Trophoblast cell (in vitro differentiated cells and primary cell): ENCODE results near the gene TTLL1.

Experiments
- DNase-seq, 2 donors: peaks; one replicate each; pipeline ENCODE4 v3.0.0-alpha.2; 2016
- H2AFZ ChIP-seq: 2 replicates; pipeline ENCODE4 v1.6.1; 2013; ENCODE audit warnings: low read length, moderate library complexity, mild to moderate bottlenecking; ENCODE audit not compliant: insufficient read depth, poor library complexity
- H2AK5ac ChIP-seq: 2 replicates; pipeline ENCODE4 v1.6.1; 2013; ENCODE audit warnings: mild to moderate bottlenecking, low read length
- H2BK120ac ChIP-seq: 2 replicates; pipeline ENCODE4 v1.6.1; 2013; ENCODE audit warnings: low read length, mild to moderate bottlenecking, moderate library complexity; ENCODE audit not compliant: insufficient read depth, poor library complexity
- H2BK12ac ChIP-seq: 2 replicates; pipeline ENCODE4 v1.6.1; 2013; ENCODE audit warnings: mild to moderate bottlenecking, low read length, moderate library complexity
- H2BK5ac ChIP-seq: 2 replicates; pipeline ENCODE4 v1.6.1; 2013; ENCODE audit warnings: low read length, low read depth, moderate library complexity, mild to moderate bottlenecking; ENCODE audit not compliant: poor library complexity
- H3K14ac ChIP-seq: 2 replicates; pipeline ENCODE4 v1.6.1; 2013; ENCODE audit warnings: mild to moderate bottlenecking, low read length
- H3K18ac ChIP-seq: 2 replicates; pipeline ENCODE4 v1.6.1; 2013; ENCODE audit warnings: mild to moderate bottlenecking, low read length
- H3K23ac ChIP-seq: 2 replicates; pipeline ENCODE4 v1.6.1; 2013; ENCODE audit warnings: low read length
- H3K27ac ChIP-seq: 2 replicates; pipeline ENCODE4 v1.5.1; 2013; ENCODE audit warnings: low read depth, mild to moderate bottlenecking, inconsistent platforms, low read length, moderate library complexity
- H3K27me3 ChIP-seq: 2 replicates; pipeline ENCODE4 v1.6.1; 2013; ENCODE audit warnings: inconsistent platforms, mild to moderate bottlenecking, low read length, moderate library complexity; ENCODE audit not compliant: insufficient read depth
- H3K36me3 ChIP-seq, 2 experiments: 1 replicate in 1 of 2; 2 replicates in 1 of 2; pipeline ENCODE4 v1.6.1; 2013; ENCODE audit warnings: low read length in 2 of 2, mild to moderate bottlenecking in 2 of 2, moderate library complexity in 1 of 2; ENCODE audit not compliant: insufficient read depth in 2 of 2, control insufficient read depth in 1 of 2
- H3K4ac ChIP-seq: 2 replicates; pipeline ENCODE4 v1.6.1; 2013; ENCODE audit warnings: low read depth, mild to moderate bottlenecking, low read length, moderate library complexity
- H3K4me1 ChIP-seq, 2 experiments: 1 replicate in 1 of 2; 2 replicates in 1 of 2; pipeline ENCODE4 v1.6.1; 2013; ENCODE audit warnings: low read length in 2 of 2, mild to moderate bottlenecking in 2 of 2, moderate library complexity in 1 of 2; ENCODE audit not compliant: insufficient read depth in 2 of 2, control insufficient read depth in 1 of 2
- H3K4me2 ChIP-seq: 2 replicates; pipeline ENCODE4 v1.6.1; 2013; ENCODE audit warnings: inconsistent platforms, mild to moderate bottlenecking, low read length, moderate library complexity
- H3K4me3 ChIP-seq: 2 replicates; pipeline ENCODE4 v1.5.1; 2013; ENCODE audit warnings: mild to moderate bottlenecking, low read depth, low read length, inconsistent platforms
- H3K79me1 ChIP-seq: one replicate; pipeline ENCODE4 v1.6.1; 2013; ENCODE audit warnings: low read length
- H3K79me2 ChIP-seq: 2 replicates; pipeline ENCODE4 v1.6.1; 2013; ENCODE audit warnings: low read length, mild to moderate bottlenecking; ENCODE audit not compliant: control insufficient read depth, insufficient read depth, poor library complexity
- H3K9ac ChIP-seq: 2 replicates; pipeline ENCODE4 v1.6.1; 2013; ENCODE audit warnings: mild to moderate bottlenecking, low read length
- H3K9me3 ChIP-seq: 2 replicates; pipeline ENCODE4 v1.6.1; 2013; ENCODE audit warnings: low read depth, mild to moderate bottlenecking, control low read depth, inconsistent platforms, low read length; ENCODE audit not compliant: insufficient read depth
- H4K12ac ChIP-seq: 2 replicates; pipeline ENCODE4 v1.6.1; 2013; ENCODE audit warnings: low read depth, mild to moderate bottlenecking, low read length, moderate library complexity
- H4K8ac ChIP-seq: 2 replicates; pipeline ENCODE4 v1.6.1; 2013; ENCODE audit warnings: low read depth, mild to moderate bottlenecking, low read length, moderate library complexity
- H4K91ac ChIP-seq: one replicate; pipeline ENCODE4 v1.6.1; 2013; ENCODE audit warnings: low read depth, mild to moderate bottlenecking, low read length, moderate library complexity
- WGBS: extraction: QIAGEN DNeasy Blood & Tissue Kit; methylation state at CpG from one replicate; pipeline ENCODE4 v1.1.7; 2013; ENCODE audit warnings: missing lambda C conversion rate; ENCODE audit not compliant: insufficient read length, insufficient coverage; ENCODE audit errors: extremely low coverage; 5-methylcytosine and 5-hydroxymethylcytosine counted together

TTLL1 gene

DNA sequence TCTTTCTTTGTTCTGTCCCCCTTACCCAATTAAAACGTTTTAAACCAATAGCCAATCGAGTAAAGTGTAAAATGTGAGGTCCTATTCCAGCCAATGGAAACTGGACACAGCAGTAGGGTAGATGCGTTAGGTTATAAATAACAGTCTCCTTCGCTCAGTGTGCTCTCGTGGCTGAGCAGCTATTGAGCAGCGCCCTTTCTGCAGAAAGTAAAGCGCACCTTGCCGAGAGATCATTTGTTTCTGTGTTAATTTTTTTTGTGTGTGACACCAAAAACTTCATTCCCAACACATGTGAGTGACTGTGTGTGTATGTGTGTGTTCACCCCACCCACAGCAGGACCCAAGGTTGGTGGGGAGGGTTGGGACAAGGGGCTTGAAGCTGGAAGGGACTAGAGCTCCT, 7.2 kb upstream of the TTLL1 start:
- no CpG with 5 or more reads among the region's 8 CpGs for WGBS
- peaks cover 20% of the 10 kb centered on the region for H3K9me3 ChIP-seq

DNA sequence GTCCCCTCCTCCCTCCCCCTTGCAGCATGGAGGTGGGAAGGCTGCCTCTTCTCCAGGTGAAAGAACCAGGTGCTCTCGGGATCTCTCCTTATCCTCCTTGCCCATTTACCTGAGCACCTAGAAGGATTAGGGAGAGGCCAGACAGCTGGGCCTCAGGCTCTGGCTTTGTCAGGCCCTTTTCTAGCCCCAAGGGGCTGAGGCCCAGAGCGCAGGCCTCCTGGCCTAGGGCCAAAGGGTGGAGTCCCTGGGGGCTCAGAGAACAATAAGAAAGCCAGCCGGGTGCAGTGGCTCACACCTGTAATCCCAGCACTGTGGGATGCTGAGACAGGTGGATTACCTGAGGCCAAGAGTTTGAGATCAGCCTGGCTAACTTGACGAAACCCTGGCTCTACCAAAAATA, 5.4 kb upstream of the TTLL1 start:
- peaks cover 20% of the 10 kb centered on the region for H3K9me3 ChIP-seq
- no peak overlapping the region for H2BK5ac ChIP-seq
- no CpG with 5 or more reads among the region's 4 CpGs for WGBS
- no peak overlapping the region for H3K23ac ChIP-seq
- H3K4me3 ChIP-seq, result no peak overlapping the region
- H3K79me2 ChIP-seq, result peaks cover 6% of the 10 kb centered on the region
- no peak overlapping the region for H2AFZ ChIP-seq
- no peak overlapping the region for H3K4ac ChIP-seq
- H2BK120ac ChIP-seq, result peak overlapping the region; percentile 36
- peak in 1 of 2 donors; percentile 43 for DNase-seq
- H3K18ac ChIP-seq, result peak overlapping the region; percentile 2
- peak overlapping the region; percentile 51 for H2AK5ac ChIP-seq
- no peak overlapping the region for H3K9ac ChIP-seq
- H3K79me1 ChIP-seq, result peaks cover 15% of the 10 kb centered on the region
- peaks cover 0 to 5% of the 10 kb centered on the region in 2 experiments for H3K36me3 ChIP-seq
- peaks cover 13 to 14% of the 10 kb centered on the region in 2 experiments for H3K4me1 ChIP-seq
- H4K12ac ChIP-seq, result no peak overlapping the region
- H2BK12ac ChIP-seq, result peak overlapping the region; percentile 85
- H3K14ac ChIP-seq, result peak overlapping the region; percentile 46
- H4K8ac ChIP-seq, result no peak overlapping the region
- H3K4me2 ChIP-seq, result no peak overlapping the region
- H3K27me3 ChIP-seq, result no peaks in the 10 kb centered on the region
- H3K27ac ChIP-seq, result no peak overlapping the region
- H4K91ac ChIP-seq, result peak overlapping the region; percentile 63

More for the DNA sequence above, 7.2 kb upstream of the TTLL1 start:
- no peak for DNase-seq
- peaks cover 20 to 21% of the 10 kb centered on the region in 2 experiments for H3K4me1 ChIP-seq
- peak overlapping the region; percentile 45 for H2BK12ac ChIP-seq
- peaks cover 0 to 5% of the 10 kb centered on the region in 2 experiments for H3K36me3 ChIP-seq
- no peak overlapping the region for H2AFZ ChIP-seq
- no peaks in the 10 kb centered on the region for H3K27me3 ChIP-seq
- no peak overlapping the region for H2BK5ac ChIP-seq
- H3K4me2 ChIP-seq, result no peak overlapping the region
- H3K14ac ChIP-seq, result no peak overlapping the region
- no peak overlapping the region for H2AK5ac ChIP-seq
- no peak overlapping the region for H3K27ac ChIP-seq
- no peak overlapping the region for H3K4ac ChIP-seq
- H2BK120ac ChIP-seq, result no peak overlapping the region
- no peak overlapping the region for H4K8ac ChIP-seq
- no peak overlapping the region for H3K4me3 ChIP-seq
- H3K79me1 ChIP-seq, result peaks cover 20% of the 10 kb centered on the region
- peak overlapping the region; percentile 10 for H4K91ac ChIP-seq
- H3K79me2 ChIP-seq, result peaks cover 6% of the 10 kb centered on the region
- H4K12ac ChIP-seq, result no peak overlapping the region
- H3K18ac ChIP-seq, result no peak overlapping the region
- H3K23ac ChIP-seq, result no peak overlapping the region
- no peak overlapping the region for H3K9ac ChIP-seq

DNA sequence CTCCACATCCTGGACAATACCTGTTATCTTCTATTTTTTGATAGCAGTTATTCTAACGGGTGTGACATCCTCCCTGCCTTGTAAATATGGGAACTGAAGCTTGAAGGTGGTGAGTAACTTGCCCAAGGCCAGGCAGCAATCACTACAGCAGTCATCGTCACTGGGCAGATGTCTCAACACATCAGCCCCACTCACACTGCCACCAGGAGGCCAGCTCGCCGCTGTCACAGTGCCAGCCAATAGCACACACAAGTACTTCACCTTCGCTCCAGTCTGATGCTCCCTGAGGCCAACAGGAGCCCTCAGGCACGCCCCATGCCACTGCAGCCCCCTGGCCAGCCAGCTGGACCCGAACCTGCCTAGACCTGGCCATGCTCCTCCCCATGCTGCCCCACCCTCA, 4.9 kb upstream of the TTLL1 start:
- no peaks in the 10 kb centered on the region for H3K27me3 ChIP-seq
- H2AFZ ChIP-seq, result peak overlapping the region; percentile 3
- no peak overlapping the region for H3K4me2 ChIP-seq
- peak overlapping the region; percentile 46 for H3K14ac ChIP-seq
- H2BK120ac ChIP-seq, result peak overlapping the region; percentile 36
- H4K91ac ChIP-seq, result peak overlapping the region; percentile 63
- H2AK5ac ChIP-seq, result peak overlapping the region; percentile 51
- WGBS, result no CpG with 5 or more reads among the region's 7 CpGs
- peak; percentile 90 to 94 for DNase-seq
- no peak overlapping the region for H2BK5ac ChIP-seq
- H3K27ac ChIP-seq, result no peak overlapping the region
- H3K9ac ChIP-seq, result no peak overlapping the region
- peak overlapping the region; percentile 17 for H4K8ac ChIP-seq
- peaks cover 6% of the 10 kb centered on the region for H3K79me2 ChIP-seq
- H3K18ac ChIP-seq, result peak overlapping the region; percentile 2
- peaks cover 20% of the 10 kb centered on the region for H3K9me3 ChIP-seq
- H3K36me3 ChIP-seq, result peaks cover 0 to 5% of the 10 kb centered on the region in 2 experiments
- no peak overlapping the region for H3K4me3 ChIP-seq
- H2BK12ac ChIP-seq, result peak overlapping the region; percentile 85
- H3K23ac ChIP-seq, result no peak overlapping the region
- H4K12ac ChIP-seq, result no peak overlapping the region
- H3K4ac ChIP-seq, result no peak overlapping the region
- H3K4me1 ChIP-seq, result peaks cover 12 to 14% of the 10 kb centered on the region in 2 experiments
- peaks cover 17% of the 10 kb centered on the region for H3K79me1 ChIP-seq

DNA sequence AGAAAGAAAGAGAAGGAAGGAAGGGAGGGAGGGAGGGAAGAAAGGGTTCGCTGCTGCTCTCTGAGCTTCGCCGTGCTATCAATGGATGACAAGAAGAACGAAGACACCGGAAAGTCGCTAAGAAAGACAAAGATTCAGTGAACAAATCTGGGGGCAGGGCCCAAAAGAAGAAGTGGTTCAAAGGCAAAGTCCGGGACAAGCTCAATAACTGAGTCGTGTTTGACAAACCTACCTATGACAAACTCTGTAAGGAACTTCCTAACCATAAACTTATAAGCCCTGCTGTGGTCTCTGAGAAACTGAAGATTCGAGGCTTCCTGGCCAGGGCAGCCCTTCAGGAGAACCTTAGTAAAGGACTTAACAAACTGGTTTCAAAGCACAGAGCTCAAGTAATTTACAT, 2.9 kb upstream of the TTLL1 start:
- Histone ChIP-seq H3K79me1 (peaks cover 14% of the 10 kb centered on the region), H2AFZ (no peak overlapping the region), H2AK5ac (no peak overlapping the region), H3K4me3 (no peak overlapping the region), H3K4me1 (peaks cover 6 to 10% of the 10 kb centered on the region in 2 experiments), H3K36me3 (peaks cover 0 to 5% of the 10 kb centered on the region in 2 experiments), H3K79me2 (peaks cover 3% of the 10 kb centered on the region), H3K23ac (no peak overlapping the region), H4K12ac (no peak overlapping the region), H3K4ac (no peak overlapping the region), H2BK5ac (no peak overlapping the region), H3K27ac (no peak overlapping the region), H4K8ac (no peak overlapping the region), H2BK12ac (no peak overlapping the region), H4K91ac (peak overlapping the region; percentile 2), H3K4me2 (no peak overlapping the region), H3K9ac (no peak overlapping the region), H3K27me3 (no peaks in the 10 kb centered on the region), H2BK120ac (no peak overlapping the region), H3K14ac (no peak overlapping the region), H3K18ac (no peak overlapping the region), H3K9me3 (peaks cover 13% of the 10 kb centered on the region)
- DNase-seq, result no peak
- no CpG with 5 or more reads among the region's 9 CpGs for WGBS
